K562 (cell line): ENCODE measurements around the gene PRUNE1. TPM values are rescaled to one million over a fixed set of nuclear protein-coding genes. Genes with fewer than 3 reads are reported as not detected.

Experiments used
- EZH2 ChIP-seq: IDR thresholded peaks from 2 replicates; pipeline ENCODE4 v1.6.1; 2012; ENCODE audit warnings: low read depth, mild to moderate bottlenecking, inconsistent platforms, low read length, borderline replicate concordance
- HEY1 ChIP-seq: fragments of 250-450 bp; sonication (Bioruptor Pico); IDR thresholded peaks from 2 replicates; pipeline ENCODE4 v1.5.0; 2020; ENCODE audit warnings: mild to moderate bottlenecking, moderate library complexity, borderline replicate concordance
- HMGN3 ChIP-seq: IDR thresholded peaks from 2 replicates; pipeline ENCODE4 v1.6.1; 2011; ENCODE audit warnings: borderline replicate concordance, low read depth, mild to moderate bottlenecking, mixed read lengths, low read length; ENCODE audit not compliant: insufficient read length; ENCODE audit errors: extremely low read depth
- HNRNPL ChIP-seq: fragments of 200-400 bp; formaldehyde crosslinking; IDR thresholded peaks from 2 replicates; pipeline ENCODE4 v1.6.1; 2017; ENCODE audit warnings: low read depth, mild to moderate bottlenecking, low read length
- KDM5B ChIP-seq: fragments of 200-600 bp; sonication (generic); IDR thresholded peaks from 2 replicates; pipeline ENCODE4 v1.6.1; 2012; ENCODE audit warnings: low read depth, mild to moderate bottlenecking, moderate library complexity, low read length, control low read depth, inconsistent platforms; ENCODE audit not compliant: insufficient replicate concordance
- PCBP2 ChIP-seq: fragments of 200-400 bp; formaldehyde crosslinking; IDR thresholded peaks from 2 replicates; pipeline ENCODE4 v1.6.1; 2018; ENCODE audit warnings: low read length, low read depth, mild to moderate bottlenecking, moderate library complexity; ENCODE audit not compliant: poor library complexity, severe bottlenecking
- SETDB1 ChIP-seq: IDR thresholded peaks from one replicate; pipeline ENCODE4 v1.6.1; 2012; ENCODE audit warnings: low read length, control low read depth, inconsistent platforms
- UBTF ChIP-seq, 2 experiments: IDR thresholded peaks; 2 replicates each; pipeline ENCODE4 v1.6.1; 2012; ENCODE audit warnings: improper control_type of control experiment in 2 of 2, low read depth in 2 of 2, low read length in 2 of 2, borderline replicate concordance in 1 of 2
- ZBTB5 ChIP-seq: fragments of 450-650 bp; IDR thresholded peaks from 2 replicates; pipeline ENCODE4 v1.6.1; 2017; ENCODE audit warnings: antibody characterized with exemption
- ZBTB9 ChIP-seq: fragments of 450-650 bp; formaldehyde crosslinking; IDR thresholded peaks from 2 replicates; pipeline ENCODE4 v1.4.0; 2020; ENCODE audit warnings: mild to moderate bottlenecking, moderate library complexity
- ZNF197 ChIP-seq: fragments of 200-800 bp; sonication (Bioruptor generic); IDR thresholded peaks from 2 replicates; pipeline ENCODE4 v1.6.1; 2016; ENCODE audit warnings: low read depth, missing genetic modification characterization, missing compliant biosample characterization
- ZNF830 ChIP-seq: fragments of 250-450 bp; sonication (Bioruptor Pico); IDR thresholded peaks from 2 replicates; pipeline ENCODE4 v1.5.0; 2021; ENCODE audit warnings: mild to moderate bottlenecking
- ZSCAN29 ChIP-seq: fragments of 450-650 bp; IDR thresholded peaks from 2 replicates; pipeline ENCODE4 v1.6.1; 2017
- polyA plus RNA-seq, 8 experiments: library from polyadenylated mRNA; depleted of rRNA in 4 of 8; stranded (reverse) in 5 of 8; unstranded in 3 of 8; fragments of >200 nt; fragmentation: Nextera tagmentation in 2 of 8; fragmentation: Illumina TruSeq in 1 of 8; extraction: Ambion mirVana in 2 of 8; extraction: Trizol in 1 of 8; gene quantifications; 2 replicates each; pipeline versions ENCODE4 v1.2.1 to v1.2.3, GENCODE V29; 2011 to 2014; ENCODE audit warnings: inconsistent platforms in 1 of 8, missing spikeins in 1 of 8
- total RNA-seq, 7 experiments: library from RNA; depleted of rRNA in 6 of 7; stranded (reverse); fragments of >200 nt in 6 of 7; fragmentation: Illumina TruSeq in 2 of 7; extraction: Trizol in 2 of 7; gene quantifications; 2 replicates each; pipeline versions ENCODE4 v1.2.1 to v1.2.3, GENCODE V29; 2011 to 2021; ENCODE audit warnings: low replicate concordance in 1 of 7
- TF ChIP-seq, protein P1 (sequence below): sonication (generic); formaldehyde crosslinking; IDR thresholded peaks from 2 replicates; pipeline ENCODE4 v1.8.1; 2023; ENCODE audit warnings: mild to moderate bottlenecking, missing genetic modification reagents
- TF ChIP-seq, protein P2 (sequence below): fragments of 250-450 bp; sonication (Bioruptor Pico); IDR thresholded peaks from 2 replicates; pipeline ENCODE4 v1.4.0; 2020; ENCODE audit warnings: mild to moderate bottlenecking, moderate library complexity

The PRUNE1 gene
- total and polyA plus RNA-seq, 9 of the 15 experiments (the other 6 are each of a cell fraction or from before 2014, with no cell fraction given), result 16.7 to 48.3 (median 26.2) TPM

DNA sequence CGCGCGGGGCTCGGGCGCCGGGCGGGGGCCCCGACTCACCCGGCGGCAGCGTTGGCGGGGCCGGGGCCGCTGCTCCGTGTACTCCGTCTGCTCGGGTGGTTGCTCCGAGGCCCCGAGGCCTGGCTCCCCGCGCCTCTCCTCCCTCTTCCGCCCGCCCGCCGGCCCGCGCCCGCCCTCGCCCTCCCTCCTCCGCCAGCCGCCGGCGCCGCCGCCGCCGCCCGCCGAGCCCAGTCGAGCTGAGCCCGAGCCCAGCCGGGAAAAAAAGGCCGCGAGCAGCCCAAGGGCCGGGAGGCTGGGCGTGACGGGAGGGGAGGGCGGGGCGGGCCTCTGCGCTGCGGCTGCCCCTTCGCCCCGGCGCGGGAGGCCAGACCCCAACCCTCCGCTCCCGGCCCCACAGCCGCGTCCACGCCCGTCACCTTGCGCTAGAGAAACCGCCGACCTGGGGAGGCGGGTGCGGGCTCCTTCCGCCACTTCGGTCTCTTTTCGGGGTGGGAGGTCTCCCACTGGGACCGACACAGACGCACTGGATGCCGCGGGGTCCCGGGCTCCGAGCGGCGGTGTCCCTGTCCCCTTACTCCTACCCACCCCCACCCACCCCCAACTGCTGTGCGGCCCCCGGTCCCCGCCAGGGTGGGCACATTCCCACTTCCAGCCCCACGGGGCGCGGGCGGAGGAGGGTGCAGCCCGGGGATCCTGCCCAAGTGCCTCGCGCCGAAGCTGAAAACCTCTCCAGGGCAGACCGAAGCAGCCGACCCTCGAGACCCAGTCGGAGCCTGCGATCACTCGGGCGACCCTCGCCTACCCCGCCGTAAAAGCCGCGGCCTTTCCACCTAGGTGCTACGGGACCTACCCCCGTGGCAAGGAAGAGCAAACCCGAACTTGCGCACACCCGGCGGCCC is 33.4 kb upstream of the PRUNE1 start, which contains the start of gene CERS2 (continued):
- TF ChIP-seq PCBP2 (peak; percentile 39), HEY1 (CRISPR knock-in tag) (no peak), ZSCAN29 (no peak), HNRNPL (peak; percentile 13; the same call in 1 of the 2 replicates), HMGN3 (peak; percentile 39), UBTF (IDR thresholded peaks at IDR 0.05; ENCODE audit: borderline replicate concordance in 1 of 2, low read depth in 2 of 2, low read length in 2 of 2) (peak; percentile 85 to 98; a peak in 3 of 4 replicates), EZH2 (no peak), KDM5B (no peak), SETDB1 (no peak), ZBTB5 (no peak), ZNF197 (CRISPR knock-in tag) (no peak), ZBTB9 (CRISPR knock-in tag) (0 out of 2 replicates have a peak, but pooled peaks have one; percentile 41), ZNF830 (CRISPR knock-in tag) (no peak)
- TF ChIP-seq, protein P1, sequence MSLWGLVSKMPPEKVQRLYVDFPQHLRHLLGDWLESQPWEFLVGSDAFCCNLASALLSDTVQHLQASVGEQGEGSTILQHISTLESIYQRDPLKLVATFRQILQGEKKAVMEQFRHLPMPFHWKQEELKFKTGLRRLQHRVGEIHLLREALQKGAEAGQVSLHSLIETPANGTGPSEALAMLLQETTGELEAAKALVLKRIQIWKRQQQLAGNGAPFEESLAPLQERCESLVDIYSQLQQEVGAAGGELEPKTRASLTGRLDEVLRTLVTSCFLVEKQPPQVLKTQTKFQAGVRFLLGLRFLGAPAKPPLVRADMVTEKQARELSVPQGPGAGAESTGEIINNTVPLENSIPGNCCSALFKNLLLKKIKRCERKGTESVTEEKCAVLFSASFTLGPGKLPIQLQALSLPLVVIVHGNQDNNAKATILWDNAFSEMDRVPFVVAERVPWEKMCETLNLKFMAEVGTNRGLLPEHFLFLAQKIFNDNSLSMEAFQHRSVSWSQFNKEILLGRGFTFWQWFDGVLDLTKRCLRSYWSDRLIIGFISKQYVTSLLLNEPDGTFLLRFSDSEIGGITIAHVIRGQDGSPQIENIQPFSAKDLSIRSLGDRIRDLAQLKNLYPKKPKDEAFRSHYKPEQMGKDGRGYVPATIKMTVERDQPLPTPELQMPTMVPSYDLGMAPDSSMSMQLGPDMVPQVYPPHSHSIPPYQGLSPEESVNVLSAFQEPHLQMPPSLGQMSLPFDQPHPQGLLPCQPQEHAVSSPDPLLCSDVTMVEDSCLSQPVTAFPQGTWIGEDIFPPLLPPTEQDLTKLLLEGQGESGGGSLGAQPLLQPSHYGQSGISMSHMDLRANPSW (CRISPR knock-in tag), result no peak
- TF ChIP-seq, protein P2, sequence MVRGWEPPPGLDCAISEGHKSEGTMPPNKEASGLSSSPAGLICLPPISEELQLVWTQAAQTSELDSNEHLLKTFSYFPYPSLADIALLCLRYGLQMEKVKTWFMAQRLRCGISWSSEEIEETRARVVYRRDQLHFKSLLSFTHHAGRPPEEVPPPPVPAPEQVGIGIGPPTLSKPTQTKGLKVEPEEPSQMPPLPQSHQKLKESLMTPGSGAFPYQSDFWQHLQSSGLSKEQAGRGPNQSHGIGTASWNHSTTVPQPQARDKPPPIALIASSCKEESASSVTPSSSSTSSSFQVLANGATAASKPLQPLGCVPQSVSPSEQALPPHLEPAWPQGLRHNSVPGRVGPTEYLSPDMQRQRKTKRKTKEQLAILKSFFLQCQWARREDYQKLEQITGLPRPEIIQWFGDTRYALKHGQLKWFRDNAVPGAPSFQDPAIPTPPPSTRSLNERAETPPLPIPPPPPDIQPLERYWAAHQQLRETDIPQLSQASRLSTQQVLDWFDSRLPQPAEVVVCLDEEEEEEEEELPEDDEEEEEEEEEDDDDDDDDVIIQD (CRISPR knock-in tag), result no peak
